ENCODE measurements around the gene RAD51B.
"Not testable (repeated sequence)": the region's sequence is repeated elsewhere in the genome, so short reads cannot be mapped to it uniquely, and the experiment has no call there.

RAD51B gene

GRCh38 chr14:68111853-68112270 is 292.3 kb downstream of the RAD51B start:
- TF ChIP-seq, protein P1, sequence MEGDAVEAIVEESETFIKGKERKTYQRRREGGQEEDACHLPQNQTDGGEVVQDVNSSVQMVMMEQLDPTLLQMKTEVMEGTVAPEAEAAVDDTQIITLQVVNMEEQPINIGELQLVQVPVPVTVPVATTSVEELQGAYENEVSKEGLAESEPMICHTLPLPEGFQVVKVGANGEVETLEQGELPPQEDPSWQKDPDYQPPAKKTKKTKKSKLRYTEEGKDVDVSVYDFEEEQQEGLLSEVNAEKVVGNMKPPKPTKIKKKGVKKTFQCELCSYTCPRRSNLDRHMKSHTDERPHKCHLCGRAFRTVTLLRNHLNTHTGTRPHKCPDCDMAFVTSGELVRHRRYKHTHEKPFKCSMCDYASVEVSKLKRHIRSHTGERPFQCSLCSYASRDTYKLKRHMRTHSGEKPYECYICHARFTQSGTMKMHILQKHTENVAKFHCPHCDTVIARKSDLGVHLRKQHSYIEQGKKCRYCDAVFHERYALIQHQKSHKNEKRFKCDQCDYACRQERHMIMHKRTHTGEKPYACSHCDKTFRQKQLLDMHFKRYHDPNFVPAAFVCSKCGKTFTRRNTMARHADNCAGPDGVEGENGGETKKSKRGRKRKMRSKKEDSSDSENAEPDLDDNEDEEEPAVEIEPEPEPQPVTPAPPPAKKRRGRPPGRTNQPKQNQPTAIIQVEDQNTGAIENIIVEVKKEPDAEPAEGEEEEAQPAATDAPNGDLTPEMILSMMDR (conservative IDR thresholded peaks at IDR 0.05) = no peak
- TF ChIP-seq ZFX (IDR thresholded peaks at IDR 0.05) = no peak
- no peak overlapping the region for H3K27ac ChIP-seq

DNA sequence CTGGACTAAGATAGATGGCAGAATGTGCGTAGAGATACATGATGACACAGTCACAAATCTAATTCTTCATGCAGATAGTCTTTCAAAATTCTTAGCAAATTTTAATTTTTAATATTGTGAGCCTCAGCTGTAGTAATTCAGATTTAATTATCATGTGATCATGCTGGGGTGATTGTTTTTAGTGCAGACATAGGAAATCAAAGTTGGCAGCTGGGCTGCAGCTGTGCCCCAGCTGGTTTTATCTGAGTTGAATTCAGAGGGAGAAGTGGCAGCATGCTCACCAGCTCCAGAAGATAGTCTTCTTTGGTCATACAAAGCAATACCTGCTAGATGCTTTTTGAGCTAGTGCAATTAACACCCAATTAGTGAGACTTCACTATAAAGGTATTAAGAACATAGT is 292.9 kb downstream of the RAD51B start:
- TF ChIP-seq, protein P1 (conservative IDR thresholded peaks at IDR 0.05) = no peak
- no peak for TF ChIP-seq ZFX (IDR thresholded peaks at IDR 0.05)
- H3K27ac ChIP-seq = no peak overlapping the region

- H3K27ac ChIP-seq = no peak overlapping the region
Measured at GRCh38 chr14:68113343-68113930, 293.9 kb downstream of the RAD51B start.

DNA sequence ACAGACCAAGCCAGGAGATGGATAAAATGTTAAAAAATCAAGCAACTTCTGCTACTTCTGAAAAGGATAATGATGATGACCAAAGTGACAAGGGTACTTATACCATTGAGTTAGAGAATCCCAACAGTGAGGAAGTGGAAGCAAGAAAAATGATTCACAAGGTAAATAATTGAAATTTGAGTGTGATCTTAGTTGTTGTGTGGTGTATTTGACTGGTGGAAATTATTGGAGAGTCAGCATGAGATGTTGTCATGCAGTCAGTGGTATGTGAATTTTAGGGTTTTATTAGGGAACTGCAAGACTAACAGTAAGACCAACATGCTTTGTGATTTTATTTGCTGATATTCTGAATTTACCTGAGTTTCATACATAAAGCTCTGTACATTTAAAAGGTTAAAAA is 296.4 kb downstream of the RAD51B start:
- not testable (repeated sequence) for H3K27ac ChIP-seq

More at GRCh38 chr14:68113343-68113930, 293.9 kb downstream of the RAD51B start:
- TF ChIP-seq, protein P1 (conservative IDR thresholded peaks at IDR 0.05) = no peak
- TF ChIP-seq ZFX (IDR thresholded peaks at IDR 0.05) = no peak

DNA sequence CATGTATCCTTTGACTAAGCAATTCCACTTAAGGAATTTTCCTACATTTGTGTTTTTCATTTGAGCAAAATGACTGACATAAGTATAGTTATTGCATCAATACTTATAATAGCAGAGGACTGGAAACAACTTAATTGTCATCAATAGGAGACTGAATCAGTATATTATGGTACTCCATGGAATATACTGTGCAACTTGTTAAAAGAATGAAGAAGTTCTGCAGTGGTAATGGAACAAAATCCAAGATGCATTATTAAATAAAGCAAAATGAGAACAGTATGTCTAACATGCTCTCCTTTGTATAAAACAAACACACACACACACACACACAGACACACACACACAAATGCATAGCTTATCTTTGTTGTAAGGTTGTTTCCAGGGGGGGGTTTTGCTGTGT is 303.1 kb downstream of the RAD51B start:
- no peak for TF ChIP-seq ZFX (IDR thresholded peaks at IDR 0.05)
- TF ChIP-seq, protein P1 (conservative IDR thresholded peaks at IDR 0.05) = no peak
- no peak overlapping the region for H3K27ac ChIP-seq

- TF ChIP-seq, protein P1 (conservative IDR thresholded peaks at IDR 0.05) = no peak
- no peak for TF ChIP-seq ZFX (IDR thresholded peaks at IDR 0.05)
- H3K27ac ChIP-seq = no peak overlapping the region
Measured at GRCh38 chr14:68124050-68124449, 304.5 kb downstream of the RAD51B start.

DNA sequence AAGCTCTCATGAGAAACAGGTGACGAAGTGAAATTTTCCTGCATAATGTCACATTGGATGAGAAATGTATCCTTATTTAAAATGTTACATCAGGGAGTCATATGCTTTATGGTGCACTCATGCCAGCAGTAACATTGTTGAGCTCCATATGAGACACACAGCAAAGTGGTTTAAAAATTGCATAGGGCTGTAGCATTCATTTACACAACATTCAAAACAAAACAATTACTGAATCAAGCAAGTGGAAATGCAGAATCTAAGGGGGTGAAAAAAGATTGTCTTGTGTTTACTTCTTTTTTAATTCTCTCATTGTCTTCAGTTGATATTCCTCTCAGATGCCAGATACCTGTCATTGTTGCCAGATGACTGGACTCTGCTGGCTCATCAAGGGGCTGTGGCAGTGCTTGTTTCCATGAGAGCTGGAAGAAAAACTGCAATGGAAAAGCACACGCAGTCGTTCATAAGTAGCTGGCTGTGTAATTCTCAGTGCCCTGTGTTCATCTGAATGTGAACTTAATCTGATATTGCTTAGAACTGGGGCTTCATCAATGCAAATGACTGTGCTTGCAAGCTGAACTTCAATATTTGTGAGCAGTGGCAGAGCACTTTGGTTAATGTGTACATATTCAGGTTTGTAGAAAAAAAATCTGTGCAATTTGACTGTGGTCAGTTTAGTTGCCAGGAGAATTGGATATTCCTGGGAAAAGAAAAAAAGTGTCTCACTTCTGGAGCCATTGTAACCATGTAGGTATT is 305.6 kb downstream of the RAD51B start:
- no peak for TF ChIP-seq ZFX (IDR thresholded peaks at IDR 0.05)
- TF ChIP-seq, protein P1 (conservative IDR thresholded peaks at IDR 0.05) = no peak
- no peak overlapping the region for H3K27ac ChIP-seq

Measured in C4-2B (cell line).